Testis (tissue), 3 donors: ENCODE data around the gene CPNE4. TPM values are rescaled to one million over a fixed set of nuclear protein-coding genes. Genes with fewer than 3 reads are reported as not detected.

Experiments used
- DNase-seq: peaks from one replicate; pipeline ENCODE4 v3.0.0-alpha.2; 2019
- H3K27ac ChIP-seq, 2 donors: fragments of 200-600 bp; sonication (generic); one replicate each; pipeline ENCODE4 v1.5.1; 2019
- H3K27me3 ChIP-seq: fragments of 200-600 bp; sonication (generic); one replicate; pipeline ENCODE4 v1.5.1; 2019
- H3K36me3 ChIP-seq: fragments of 200-600 bp; sonication (generic); one replicate; pipeline ENCODE4 v1.5.1; 2017; ENCODE audit warnings: low read depth; ENCODE audit errors: missing control alignments
- H3K4me1 ChIP-seq: fragments of 200-600 bp; sonication (generic); one replicate; pipeline ENCODE4 v1.5.1; 2019
- H3K4me3 ChIP-seq, 2 donors: fragments of 200-600 bp; sonication (generic); one replicate each; pipeline ENCODE4 v1.5.1; 2017 to 2019
- H3K9me3 ChIP-seq: fragments of 200-600 bp; sonication (generic); one replicate; pipeline ENCODE4 v1.5.1; 2017
- CTCF ChIP-seq, 3 experiments: fragments of 450-650 bp in 2 of 3; fragments of 200-600 bp in 1 of 3; sonication (generic) in 1 of 3; IDR thresholded peaks; one replicate each; pipeline ENCODE4 v1.5.1; 2016 to 2019; ENCODE audit warnings: antibody characterized with exemption in 3 of 3, mild to moderate bottlenecking in 2 of 3, moderate library complexity in 1 of 3
- POLR2A ChIP-seq: fragments of 450-650 bp; IDR thresholded peaks from one replicate; pipeline ENCODE4 v1.6.1; 2017; ENCODE audit warnings: antibody characterized with exemption, mild to moderate bottlenecking, moderate library complexity
- WGBS, 2 donors: methylation state at CpG; one replicate each; pipeline ENCODE4 v1.1.5; 2018; 5-methylcytosine and 5-hydroxymethylcytosine counted together
- intact Hi-C: fragments of 100-400 bp; cut with DNase I; formaldehyde crosslinking; loops from one replicate; pipeline ENCODE4 v1.15.1; 2023; ENCODE audit warnings: low total_unique reads
- polyA plus RNA-seq: library from polyadenylated mRNA; stranded (reverse); fragments of 350-450 nt; fragmentation: Illumina TruSeq; extraction: RNeasy Lipid Tissue Mini Kit (QIAGEN cat#74804); gene quantifications from one replicate; pipeline ENCODE4 v1.2.3, GENCODE V29; 2014; ENCODE audit warnings: low read depth, low replicate concordance; ENCODE audit not compliant: insufficient read depth
- total RNA-seq, 2 donors: library from RNA; depleted of rRNA; stranded (reverse); fragments of >200 nt; gene quantifications; one replicate each; pipeline ENCODE4 v1.2.3, GENCODE V29; 2016

The CPNE4 gene
- total and polyA plus RNA-seq, 3 donors from 2014 or later = 2.4 to 8.4 (median 4.5) TPM

GRCh38 chr3:131995891-131996290 lies 38.9 kb downstream of the CPNE4 start:
- Histone ChIP-seq H3K36me3 (no peaks in the 10 kb centered on the region), H3K4me1 (no peaks in the 10 kb centered on the region), H3K9me3 (no peaks in the 10 kb centered on the region), H3K27ac (no peak overlapping the region), H3K4me3 (no peak overlapping the region), H3K27me3 (no peaks in the 10 kb centered on the region)
- intact Hi-C loops = no loop called here
- no peak for DNase-seq
- TF ChIP-seq POLR2A = no peak
- TF ChIP-seq CTCF (IDR thresholded peaks at IDR 0.05) = no peak
- 75 to 84% methylated on average over 3 of the region's 3 CpGs for WGBS, 2 donors

GRCh38 chr3:131989318-131989717 lies 45.5 kb downstream of the CPNE4 start:
- no peaks in the 10 kb centered on the region for H3K4me1 ChIP-seq
- H3K9me3 ChIP-seq = no peaks in the 10 kb centered on the region
- 89 to 95% methylated on average over 1 to 3 of the region's 3 CpGs for WGBS, 2 donors
- intact Hi-C loops = no loop called here
- no peak overlapping the region for H3K27ac ChIP-seq
- H3K27me3 ChIP-seq = no peaks in the 10 kb centered on the region
- no peaks in the 10 kb centered on the region for H3K36me3 ChIP-seq
- no peak for DNase-seq
- no peak for TF ChIP-seq CTCF (IDR thresholded peaks at IDR 0.05)
- TF ChIP-seq POLR2A = no peak
- no peak overlapping the region for H3K4me3 ChIP-seq

- Histone ChIP-seq H3K9me3 (no peaks in the 10 kb centered on the region), H3K36me3 (no peaks in the 10 kb centered on the region), H3K4me3 (no peak overlapping the region), H3K27me3 (no peaks in the 10 kb centered on the region), H3K27ac (no peak overlapping the region), H3K4me1 (no peaks in the 10 kb centered on the region)
- TF ChIP-seq POLR2A (no peak), CTCF (IDR thresholded peaks at IDR 0.05) (no peak)
- no peak for DNase-seq
- intact Hi-C loops = no loop called here
- whole genome bisulfite sequencing, 2 donors = 82 to 91% methylated on average over 3 of the region's 3 CpGs
Measured at GRCh38 chr3:131988209-131988608, 46.6 kb downstream of the CPNE4 start.

DNA sequence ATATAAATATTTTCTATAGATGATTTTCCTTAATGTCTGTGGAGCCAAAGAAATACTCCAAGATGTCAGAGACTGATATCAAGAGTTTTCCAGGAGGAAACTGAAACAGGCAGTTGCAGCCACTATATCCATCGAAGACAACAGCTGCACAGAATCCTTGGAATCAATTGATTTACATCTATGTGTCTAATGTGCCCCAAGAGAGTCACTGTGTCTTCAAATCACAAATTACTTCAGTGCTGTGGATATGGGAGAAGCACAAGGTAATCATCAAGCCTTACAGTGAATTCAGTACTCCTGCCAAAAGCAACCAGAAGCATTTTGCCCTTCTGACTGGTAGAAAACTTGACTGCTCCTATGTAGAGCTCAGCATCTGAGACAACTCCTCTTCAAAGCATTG lies 51.1 kb downstream of the CPNE4 start:
- Histone ChIP-seq H3K27me3 (no peaks in the 10 kb centered on the region), H3K4me1 (peaks cover 2% of the 10 kb centered on the region), H3K9me3 (no peaks in the 10 kb centered on the region), H3K36me3 (no peaks in the 10 kb centered on the region), H3K4me3 (no peak overlapping the region), H3K27ac (no peak overlapping the region)
- DNase-seq = no peak
- intact Hi-C loops = no loop called here
- WGBS, 2 donors = 71 to 75% methylated on average over 1 of the region's 1 CpG
- TF ChIP-seq CTCF (IDR thresholded peaks at IDR 0.05) (no peak), POLR2A (no peak)

DNA sequence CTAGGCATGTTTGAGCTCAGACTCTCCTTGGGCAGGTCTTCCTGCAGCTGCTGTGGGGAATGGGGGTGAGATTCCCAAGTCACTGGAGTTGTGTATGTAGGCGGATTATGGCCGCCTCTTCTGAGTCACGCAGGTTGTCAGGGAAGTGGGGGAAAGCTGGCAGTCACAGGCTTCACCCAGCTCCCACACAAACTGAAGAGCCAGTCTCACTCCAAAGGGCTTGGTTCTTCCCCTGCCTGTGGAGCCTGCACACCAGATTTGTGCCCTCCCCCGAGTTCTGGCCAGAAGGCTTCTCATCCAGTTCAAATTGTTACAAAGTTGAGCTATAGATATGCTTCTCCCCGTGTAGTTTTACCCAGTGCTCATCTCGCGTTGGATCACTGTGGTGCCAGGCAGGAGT lies 53.5 kb downstream of the CPNE4 start:
- Histone ChIP-seq H3K4me3 (no peak overlapping the region), H3K27me3 (no peaks in the 10 kb centered on the region), H3K4me1 (peaks cover 2% of the 10 kb centered on the region), H3K36me3 (no peaks in the 10 kb centered on the region), H3K9me3 (no peaks in the 10 kb centered on the region), H3K27ac (peak overlapping the region in 1 of 2 donors; percentile 24)
- DNase-seq = peak; percentile 87
- 71 to 80% methylated on average over 7 of the region's 7 CpGs for WGBS, 2 donors
- intact Hi-C loops = no loop called here
- TF ChIP-seq POLR2A (no peak), CTCF (IDR thresholded peaks at IDR 0.05) (no peak)
